ENCODE results near the gene RC3H2.

RC3H2 gene

GRCh38 chr9:122800066-122801060, 104.8 kb downstream of the RC3H2 start, which contains the start of gene OR1K1:
TSS of gene OR1K1 (plus strand) at chr9:122800123. CDS start at chr9:122800123, 0 bp downstream.
- no peak for DNase-seq

- no peak for DNase-seq
Measured at GRCh38 chr9:122797316-122798063, 107.7 kb downstream of the RC3H2 start.
